ENCODE data around the gene ZNF716.

DNA sequence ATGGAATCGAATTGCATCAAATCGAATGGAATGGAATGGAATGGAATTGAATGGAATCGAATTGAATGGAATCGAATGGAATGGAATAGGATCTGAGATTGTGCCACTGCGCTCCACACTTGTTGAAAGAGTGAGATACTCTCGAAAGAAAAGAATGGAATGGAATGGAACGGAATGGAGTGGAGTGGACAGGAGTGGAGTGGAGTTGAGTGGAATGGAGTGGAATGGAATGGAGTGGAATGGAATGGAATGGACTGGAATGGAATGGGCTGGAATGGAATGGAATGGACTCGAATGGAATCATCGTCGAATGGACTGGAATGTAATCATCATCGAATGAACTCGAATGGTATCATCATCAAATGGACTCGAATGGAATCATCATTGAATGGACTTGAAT is 38.0 kb downstream of the ZNF716 start:
- TF ChIP-seq, protein P1, sequence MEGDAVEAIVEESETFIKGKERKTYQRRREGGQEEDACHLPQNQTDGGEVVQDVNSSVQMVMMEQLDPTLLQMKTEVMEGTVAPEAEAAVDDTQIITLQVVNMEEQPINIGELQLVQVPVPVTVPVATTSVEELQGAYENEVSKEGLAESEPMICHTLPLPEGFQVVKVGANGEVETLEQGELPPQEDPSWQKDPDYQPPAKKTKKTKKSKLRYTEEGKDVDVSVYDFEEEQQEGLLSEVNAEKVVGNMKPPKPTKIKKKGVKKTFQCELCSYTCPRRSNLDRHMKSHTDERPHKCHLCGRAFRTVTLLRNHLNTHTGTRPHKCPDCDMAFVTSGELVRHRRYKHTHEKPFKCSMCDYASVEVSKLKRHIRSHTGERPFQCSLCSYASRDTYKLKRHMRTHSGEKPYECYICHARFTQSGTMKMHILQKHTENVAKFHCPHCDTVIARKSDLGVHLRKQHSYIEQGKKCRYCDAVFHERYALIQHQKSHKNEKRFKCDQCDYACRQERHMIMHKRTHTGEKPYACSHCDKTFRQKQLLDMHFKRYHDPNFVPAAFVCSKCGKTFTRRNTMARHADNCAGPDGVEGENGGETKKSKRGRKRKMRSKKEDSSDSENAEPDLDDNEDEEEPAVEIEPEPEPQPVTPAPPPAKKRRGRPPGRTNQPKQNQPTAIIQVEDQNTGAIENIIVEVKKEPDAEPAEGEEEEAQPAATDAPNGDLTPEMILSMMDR (IDR thresholded peaks at IDR 0.05; ENCODE audit: low read length) = no peak
- no peak for TF ChIP-seq EZH2 (IDR thresholded peaks at IDR 0.05; ENCODE audit: borderline replicate concordance, low read length)
